IPS-15b (cell line): ENCODE measurements around the gene CDX1.
A peak's percentile ranks its signal among the peaks of the same experiment; 100 is the strongest.

Source experiments
- H3K27me3 ChIP-seq: one replicate; pipeline ENCODE4 v1.6.1; 2013; ENCODE audit warnings: low read length; ENCODE audit not compliant: control insufficient read depth, insufficient read depth
- H3K36me3 ChIP-seq: one replicate; pipeline ENCODE4 v1.6.1; 2013; ENCODE audit warnings: low read length; ENCODE audit not compliant: control insufficient read depth, insufficient read depth
- H3K4me1 ChIP-seq: one replicate; pipeline ENCODE4 v1.6.1; 2013; ENCODE audit warnings: mild to moderate bottlenecking, low read length; ENCODE audit not compliant: control insufficient read depth, insufficient read depth
- H3K4me3 ChIP-seq: one replicate; pipeline ENCODE4 v1.5.1; 2013; ENCODE audit warnings: low read depth, low read length
- H3K9ac ChIP-seq: one replicate; pipeline ENCODE4 v1.6.1; 2013; ENCODE audit warnings: low read depth, mild to moderate bottlenecking, low read length
- H3K9me3 ChIP-seq: one replicate; pipeline ENCODE4 v1.6.1; 2013; ENCODE audit warnings: mild to moderate bottlenecking, low read length; ENCODE audit not compliant: control insufficient read depth, insufficient read depth

CDX1 gene

DNA sequence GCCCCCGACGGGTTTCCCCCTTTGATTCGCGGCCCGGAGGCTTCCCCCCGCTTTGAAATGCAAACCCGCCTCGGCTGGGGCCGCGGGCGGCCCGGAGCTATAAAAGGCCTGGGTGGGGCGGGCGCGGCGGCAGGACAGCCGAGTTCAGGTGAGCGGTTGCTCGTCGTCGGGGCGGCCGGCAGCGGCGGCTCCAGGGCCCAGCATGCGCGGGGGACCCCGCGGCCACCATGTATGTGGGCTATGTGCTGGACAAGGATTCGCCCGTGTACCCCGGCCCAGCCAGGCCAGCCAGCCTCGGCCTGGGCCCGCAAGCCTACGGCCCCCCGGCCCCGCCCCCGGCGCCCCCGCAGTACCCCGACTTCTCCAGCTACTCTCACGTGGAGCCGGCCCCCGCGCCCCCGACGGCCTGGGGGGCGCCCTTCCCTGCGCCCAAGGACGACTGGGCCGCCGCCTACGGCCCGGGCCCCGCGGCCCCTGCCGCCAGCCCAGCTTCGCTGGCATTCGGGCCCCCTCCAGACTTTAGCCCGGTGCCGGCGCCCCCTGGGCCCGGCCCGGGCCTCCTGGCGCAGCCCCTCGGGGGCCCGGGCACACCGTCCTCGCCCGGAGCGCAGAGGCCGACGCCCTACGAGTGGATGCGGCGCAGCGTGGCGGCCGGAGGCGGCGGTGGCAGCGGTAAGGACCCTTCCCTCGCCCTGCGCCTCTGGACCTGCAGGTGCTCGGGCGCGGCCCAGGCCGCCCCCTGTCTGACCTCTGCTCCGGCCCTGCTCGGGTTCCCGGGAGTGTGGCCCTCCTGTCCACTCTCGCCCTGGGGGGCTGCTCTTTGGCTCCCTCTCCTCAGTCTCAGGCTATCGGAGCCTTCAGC is at the start of gene CDX1:
Gene CDX1 (plus strand): TSS at position 129 of the 862 bp plus-strand sequence. CDS start 99 bp downstream, at position 228.
- Histone ChIP-seq H3K36me3 (no peaks in the 10 kb centered on the region), H3K9me3 (no peaks in the 10 kb centered on the region), H3K9ac (no peak within 1 kb of the TSS), H3K4me1 (peaks cover 3% of the 10 kb centered on the region), H3K27me3 (peaks cover 83% of the 10 kb centered on the region), H3K4me3 (peak within 1 kb of the TSS; percentile 35)

DNA sequence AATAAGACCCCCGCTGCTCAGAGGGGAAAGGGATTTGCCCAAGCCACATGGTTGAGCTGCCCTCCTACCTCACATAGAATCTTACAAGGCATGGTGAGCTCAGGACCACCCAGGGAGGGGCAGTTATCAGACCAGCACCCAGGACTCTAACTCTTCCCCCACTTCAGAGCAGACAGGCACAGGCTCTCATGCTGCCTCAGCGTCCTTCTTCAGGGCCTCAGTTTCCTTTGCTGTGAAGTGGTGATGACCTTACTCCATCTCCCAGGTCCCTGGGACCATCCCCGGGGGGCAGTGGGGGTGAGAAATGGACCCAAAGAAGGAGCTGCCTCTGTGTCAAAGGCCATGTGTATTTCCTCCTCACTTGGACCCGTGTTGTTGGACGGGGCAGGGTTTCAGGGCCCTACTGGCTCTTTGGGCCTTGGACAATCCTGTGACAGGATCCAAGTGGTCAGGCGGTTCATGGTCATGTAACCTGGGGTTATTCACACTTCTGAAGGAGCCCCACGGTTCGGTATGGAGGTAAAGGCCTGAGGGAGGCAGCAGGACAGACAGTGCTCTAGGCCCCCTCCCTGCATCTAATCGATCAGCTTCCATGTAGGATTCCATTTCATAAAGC is 48.5 kb upstream of the CDX1 start:
- Histone ChIP-seq H3K4me1 (no peaks in the 10 kb centered on the region), H3K27me3 (peaks cover 6% of the 10 kb centered on the region), H3K36me3 (no peaks in the 10 kb centered on the region), H3K9ac (no peak overlapping the region), H3K9me3 (no peaks in the 10 kb centered on the region), H3K4me3 (no peak overlapping the region)

DNA sequence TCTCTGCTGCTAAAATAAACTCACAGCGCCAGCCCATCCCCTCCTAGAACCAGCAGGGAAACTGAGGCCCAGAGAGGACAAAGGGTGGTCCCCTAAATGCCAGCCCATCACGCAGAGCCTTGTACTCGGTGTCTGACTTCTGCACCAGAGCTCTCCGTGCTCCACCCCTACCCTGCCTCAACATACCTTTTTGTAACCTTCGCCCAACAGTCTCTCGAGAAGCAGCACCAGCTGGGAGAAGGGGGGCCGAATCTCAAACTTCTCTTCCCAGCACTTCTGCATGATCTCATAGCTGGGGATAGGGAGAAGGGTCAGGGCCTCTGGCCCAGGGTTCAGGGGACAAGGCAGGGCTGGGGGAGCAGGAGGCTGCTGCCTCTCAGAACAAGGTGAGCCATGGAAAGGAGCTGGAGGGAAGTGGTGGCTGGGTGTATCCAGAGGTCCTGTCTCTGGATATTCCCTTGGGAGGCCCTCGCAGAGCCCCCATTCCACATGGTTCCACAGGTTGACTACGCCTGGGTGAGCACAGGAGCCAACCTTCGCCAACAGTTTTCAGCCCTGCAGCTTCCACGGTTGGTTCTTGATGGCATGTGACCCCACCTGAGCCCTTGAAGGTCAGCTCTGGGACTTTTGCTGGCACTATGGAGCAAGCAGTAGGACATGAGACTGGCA is 47.9 kb upstream of the CDX1 start:
- Histone ChIP-seq H3K4me3 (no peak overlapping the region), H3K36me3 (no peaks in the 10 kb centered on the region), H3K4me1 (no peaks in the 10 kb centered on the region), H3K27me3 (peaks cover 6% of the 10 kb centered on the region), H3K9ac (no peak overlapping the region), H3K9me3 (no peaks in the 10 kb centered on the region)

DNA sequence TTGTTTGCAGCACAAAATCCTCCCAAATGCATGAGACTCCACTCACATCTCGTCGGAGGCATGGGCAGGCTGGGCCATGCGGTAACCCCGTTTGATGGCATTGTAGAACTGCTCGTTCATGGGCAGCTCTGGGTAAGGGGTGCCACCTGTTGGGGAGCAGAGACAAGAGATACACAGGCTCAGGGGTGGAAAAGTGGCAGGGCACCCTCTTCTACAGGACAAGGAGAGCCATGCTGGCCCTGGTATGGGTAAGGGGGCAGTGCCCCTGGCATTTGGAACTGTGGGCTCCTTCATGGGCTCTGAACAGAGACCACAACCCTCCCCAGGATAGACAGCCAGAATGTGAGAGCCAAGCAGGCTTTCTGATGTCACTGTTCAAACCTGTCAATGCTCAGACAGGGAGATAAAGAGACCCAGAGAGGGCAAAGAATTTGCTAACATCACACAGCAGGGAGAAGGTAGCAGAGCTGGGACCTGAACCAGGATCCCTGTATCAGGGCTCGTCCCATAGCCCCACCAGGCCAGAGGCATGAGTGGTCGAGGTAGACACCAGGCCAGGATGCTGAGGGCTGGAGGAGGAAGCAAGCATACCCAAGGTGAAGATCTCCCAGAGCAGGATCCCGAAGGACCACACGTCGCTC is 47.0 kb upstream of the CDX1 start:
- no peak overlapping the region for H3K4me3 ChIP-seq
- no peak overlapping the region for H3K9ac ChIP-seq
- H3K4me1 ChIP-seq: no peaks in the 10 kb centered on the region
- H3K27me3 ChIP-seq: peaks cover 6% of the 10 kb centered on the region
- H3K36me3 ChIP-seq: no peaks in the 10 kb centered on the region
- H3K9me3 ChIP-seq: no peaks in the 10 kb centered on the region

DNA sequence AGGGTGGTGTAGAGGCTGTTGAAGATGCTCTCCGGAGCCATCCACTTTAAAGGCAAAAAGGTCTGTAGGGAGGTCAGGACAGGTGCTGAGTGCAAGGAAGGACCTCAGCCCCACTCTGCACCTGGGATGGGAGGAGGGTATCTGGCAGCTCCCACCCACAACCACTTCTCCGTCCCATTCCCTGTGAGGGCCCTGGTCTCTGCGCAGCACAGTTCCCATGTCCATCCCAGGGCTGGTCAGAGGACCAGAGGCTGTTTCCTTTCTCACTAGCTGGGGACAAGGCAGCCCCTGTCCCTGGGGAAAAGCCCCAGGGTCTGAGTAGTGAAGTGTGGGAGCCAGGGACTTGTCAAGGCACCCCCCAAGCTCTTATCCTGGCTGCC is 46.5 kb upstream of the CDX1 start:
- H3K36me3 ChIP-seq: no peaks in the 10 kb centered on the region

GRCh38 chr5:150120617-150121447 is 45.7 kb upstream of the CDX1 start:
- Histone ChIP-seq H3K4me1 (no peaks in the 10 kb centered on the region), H3K9me3 (no peaks in the 10 kb centered on the region), H3K36me3 (no peaks in the 10 kb centered on the region), H3K9ac (no peak overlapping the region), H3K27me3 (peaks cover 6% of the 10 kb centered on the region), H3K4me3 (no peak overlapping the region)

More for the DNA sequence above, 46.5 kb upstream of the CDX1 start:
- Histone ChIP-seq H3K4me1 (no peaks in the 10 kb centered on the region), H3K4me3 (no peak overlapping the region), H3K27me3 (peaks cover 6% of the 10 kb centered on the region), H3K9me3 (no peaks in the 10 kb centered on the region), H3K9ac (no peak overlapping the region)

GRCh38 chr5:150121448-150122157 is 45.0 kb upstream of the CDX1 start:
- Histone ChIP-seq H3K4me3 (no peak overlapping the region), H3K36me3 (no peaks in the 10 kb centered on the region), H3K9me3 (no peaks in the 10 kb centered on the region), H3K27me3 (peaks cover 6% of the 10 kb centered on the region), H3K4me1 (no peaks in the 10 kb centered on the region), H3K9ac (no peak overlapping the region)

DNA sequence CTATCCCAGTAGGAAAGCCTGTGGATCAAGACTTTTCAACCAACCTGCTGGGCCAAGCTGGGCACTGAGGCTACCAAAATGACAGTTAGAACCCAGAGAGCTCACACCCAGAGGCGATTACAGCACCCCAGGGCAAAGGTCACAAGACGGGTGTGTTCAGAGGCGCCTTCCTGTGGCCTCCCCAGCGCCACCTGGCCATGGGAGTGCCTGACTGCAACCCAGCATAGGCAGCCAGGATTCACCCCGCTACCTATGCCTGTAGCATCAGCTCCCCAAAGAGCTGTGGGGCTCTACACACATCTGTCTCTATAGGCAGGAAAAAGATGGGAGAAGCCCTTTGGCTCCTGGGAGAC is 44.4 kb upstream of the CDX1 start:
- H3K27me3 ChIP-seq: peaks cover 6% of the 10 kb centered on the region
- no peaks in the 10 kb centered on the region for H3K36me3 ChIP-seq
- H3K4me3 ChIP-seq: no peak overlapping the region
- no peaks in the 10 kb centered on the region for H3K9me3 ChIP-seq
- H3K4me1 ChIP-seq: no peaks in the 10 kb centered on the region
- no peak overlapping the region for H3K9ac ChIP-seq

DNA sequence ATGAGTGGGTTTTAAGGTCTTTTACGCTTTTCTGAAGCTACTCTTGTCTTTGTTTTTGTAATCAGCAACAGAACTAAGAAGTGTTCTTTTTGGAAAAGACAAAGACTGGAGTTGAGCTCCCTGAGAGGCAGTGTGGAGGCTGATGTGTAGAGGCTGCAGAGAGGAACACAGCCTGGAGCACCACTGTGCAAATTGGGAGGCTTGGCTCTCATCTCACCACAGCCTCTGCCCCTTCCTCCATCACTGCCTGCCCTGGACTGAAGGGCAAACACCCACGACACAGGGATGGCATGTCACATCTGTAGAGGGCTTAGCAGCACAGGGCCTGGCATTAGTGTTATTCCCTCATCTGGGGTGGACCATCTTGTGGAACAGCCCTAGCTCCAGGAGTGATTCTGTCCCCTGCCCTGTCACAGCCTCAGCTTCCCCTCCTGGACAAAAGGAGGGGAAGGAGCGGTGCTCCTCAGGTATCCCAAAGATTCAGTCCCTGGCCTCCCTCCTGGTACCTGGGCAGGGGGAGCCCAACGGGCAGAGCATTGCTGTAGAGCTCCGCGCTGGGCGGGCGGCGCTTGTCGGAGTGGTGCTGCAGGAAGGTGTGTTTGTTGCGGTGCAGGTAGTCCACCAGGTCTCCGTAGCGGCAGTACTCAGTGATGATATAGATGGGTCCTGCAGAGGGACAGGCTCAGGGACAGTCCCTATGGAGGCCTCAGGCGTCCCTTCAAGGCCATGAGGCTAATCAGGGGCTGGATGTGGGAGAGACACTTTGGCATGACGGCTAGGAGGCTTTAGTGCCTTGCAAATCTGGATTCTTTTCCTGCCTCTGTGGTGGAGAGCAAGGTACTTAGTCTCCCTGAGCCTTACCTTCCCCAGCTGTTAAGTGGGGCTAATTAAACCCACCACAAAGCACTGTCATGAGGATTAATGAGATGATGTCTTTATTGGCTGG is 43.8 kb upstream of the CDX1 start:
- no peak overlapping the region for H3K4me3 ChIP-seq
- no peaks in the 10 kb centered on the region for H3K9me3 ChIP-seq
- H3K36me3 ChIP-seq: no peaks in the 10 kb centered on the region
- H3K4me1 ChIP-seq: no peaks in the 10 kb centered on the region
- peaks cover 6% of the 10 kb centered on the region for H3K27me3 ChIP-seq
- H3K9ac ChIP-seq: no peak overlapping the region

DNA sequence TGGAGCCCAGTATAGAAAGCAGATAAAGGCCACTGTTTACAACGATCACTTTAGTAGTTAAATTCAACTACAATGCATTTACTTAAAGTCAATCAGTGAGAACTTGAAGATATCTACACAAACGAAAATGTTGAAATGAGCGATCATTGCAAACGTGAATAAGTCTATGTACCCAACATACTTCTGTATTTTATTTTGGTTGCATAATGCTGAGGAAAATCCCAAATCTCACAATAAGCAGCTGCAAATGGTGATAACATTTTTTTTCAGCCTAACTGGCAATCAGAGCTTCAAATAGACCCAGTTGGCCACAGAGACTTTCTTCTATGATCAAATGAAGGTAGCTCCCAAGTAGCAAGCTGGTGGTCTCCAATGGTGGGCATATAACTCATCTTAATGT is 43.0 kb upstream of the CDX1 start:
- Histone ChIP-seq H3K9ac (no peak overlapping the region), H3K4me1 (no peaks in the 10 kb centered on the region), H3K36me3 (no peaks in the 10 kb centered on the region), H3K9me3 (no peaks in the 10 kb centered on the region), H3K4me3 (no peak overlapping the region), H3K27me3 (peaks cover 6% of the 10 kb centered on the region)
